Loucy (cell line): ENCODE results near the gene PIGQ.

ENCODE experiments used
- H2AFZ ChIP-seq: fragments of 200-600 bp; sonication (generic); 2 replicates; pipeline ENCODE4 v1.6.0; 2016; ENCODE audit warnings: antibody characterized with exemption, mild to moderate bottlenecking, low read length, moderate library complexity
- H3F3A ChIP-seq: fragments of 200-600 bp; 2 replicates; pipeline ENCODE4 v1.6.0; 2016; ENCODE audit warnings: antibody characterized with exemption, low read depth, mild to moderate bottlenecking
- H3K27me3 ChIP-seq: fragments of 200-600 bp; sonication (generic); 2 replicates; pipeline ENCODE4 v1.6.1; 2014; ENCODE audit warnings: low read length, mild to moderate bottlenecking; ENCODE audit not compliant: insufficient read depth, poor library complexity, severe bottlenecking
- H3K36me3 ChIP-seq: fragments of 200-600 bp; sonication (generic); 2 replicates; pipeline ENCODE4 v1.6.1; 2016; ENCODE audit warnings: low read length; ENCODE audit not compliant: insufficient read depth
- H3K4me1 ChIP-seq: fragments of 200-600 bp; sonication (generic); 2 replicates; pipeline ENCODE4 v1.5.1; 2014; ENCODE audit warnings: low read length, mild to moderate bottlenecking; ENCODE audit not compliant: insufficient read depth, poor library complexity, severe bottlenecking
- H3K4me2 ChIP-seq: fragments of 200-600 bp; sonication (generic); 2 replicates; pipeline ENCODE4 v1.6.0; 2014; ENCODE audit warnings: antibody characterized with exemption, low read length, low read depth, mild to moderate bottlenecking; ENCODE audit not compliant: poor library complexity, severe bottlenecking
- H3K4me3 ChIP-seq: fragments of 200-600 bp; sonication (generic); 2 replicates; pipeline ENCODE4 v1.5.1; 2014; ENCODE audit warnings: low read length, mild to moderate bottlenecking, mixed read lengths; ENCODE audit not compliant: poor library complexity, severe bottlenecking
- H3K79me2 ChIP-seq: fragments of 200-600 bp; sonication (generic); 2 replicates; pipeline ENCODE4 v1.6.1; 2014; ENCODE audit warnings: low read length; ENCODE audit not compliant: insufficient read depth
- H3K9ac ChIP-seq: fragments of 200-600 bp; sonication (generic); 2 replicates; pipeline ENCODE4 v1.6.0; 2014; ENCODE audit warnings: mild to moderate bottlenecking, low read depth, low read length, moderate library complexity; ENCODE audit not compliant: poor library complexity, severe bottlenecking
- H3K9me2 ChIP-seq: fragments of 200-600 bp; sonication (generic); replicated peaks from 2 replicates; pipeline ENCODE4 v1.6.1; 2016; ENCODE audit warnings: low read depth, low read length, mixed read lengths
- H3K9me3 ChIP-seq: fragments of 200-600 bp; sonication (generic); 2 replicates; pipeline ENCODE4 v1.6.1; 2014; ENCODE audit warnings: mild to moderate bottlenecking, antibody characterized with exemption, low read length, low read depth; ENCODE audit not compliant: insufficient read depth
- H4K20me1 ChIP-seq: fragments of 200-600 bp; sonication (generic); 2 replicates; pipeline ENCODE4 v1.6.0; 2014; ENCODE audit warnings: antibody characterized with exemption, low read length, mild to moderate bottlenecking; ENCODE audit not compliant: insufficient read depth, poor library complexity, severe bottlenecking
- CTCF ChIP-seq: fragments of 200-600 bp; sonication (generic); conservative IDR thresholded peaks from 2 replicates; pipeline ENCODE4 v1.5.1; 2014; ENCODE audit warnings: mild to moderate bottlenecking, antibody characterized with exemption, low read length
- EZH2phosphoT487 ChIP-seq: fragments of 200-600 bp; IDR thresholded peaks from 2 replicates; pipeline ENCODE4 v1.6.1; 2018; ENCODE audit warnings: antibody characterized with exemption, mild to moderate bottlenecking, moderate library complexity, borderline replicate concordance

The PIGQ gene

GRCh38 chr16:588639-588888 is 18.8 kb downstream of the PIGQ start:
- Histone ChIP-seq H3K79me2 (peaks cover 41% of the 10 kb centered on the region; the same call in 1 of the 2 replicates), H3F3A (no peaks in the 10 kb centered on the region), H3K4me1 (peaks cover 24% of the 10 kb centered on the region), H3K36me3 (no peaks in the 10 kb centered on the region), H3K9ac (peak overlapping the region; percentile 85), H3K4me3 (peak overlapping the region; percentile 83), H2AFZ (no peak overlapping the region), H4K20me1 (peaks cover 6% of the 10 kb centered on the region), H3K27me3 (no peaks in the 10 kb centered on the region), H3K9me3 (no peaks in the 10 kb centered on the region), H3K9me2 (no peaks in the 10 kb centered on the region), H3K4me2 (peak overlapping the region; percentile 75)
- TF ChIP-seq CTCF (no peak), EZH2phosphoT487 (no peak)

GRCh38 chr16:588889-589657 is 19.3 kb downstream of the PIGQ start:
- Histone ChIP-seq H3F3A (no peaks in the 10 kb centered on the region), H4K20me1 (peaks cover 6% of the 10 kb centered on the region), H3K9me2 (no peaks in the 10 kb centered on the region), H2AFZ (peak overlapping the region; percentile 78), H3K36me3 (no peaks in the 10 kb centered on the region), H3K79me2 (peaks cover 46% of the 10 kb centered on the region; the same call in 1 of the 2 replicates), H3K4me1 (peaks cover 25% of the 10 kb centered on the region), H3K9ac (peak overlapping the region; percentile 85), H3K27me3 (no peaks in the 10 kb centered on the region), H3K4me3 (peak overlapping the region; percentile 83), H3K4me2 (peak overlapping the region; percentile 75), H3K9me3 (no peaks in the 10 kb centered on the region)
- TF ChIP-seq CTCF = no peak

- Histone ChIP-seq H3K4me1 (peaks cover 25% of the 10 kb centered on the region), H3K36me3 (no peaks in the 10 kb centered on the region), H3K9me2 (no peaks in the 10 kb centered on the region), H4K20me1 (peaks cover 6% of the 10 kb centered on the region), H2AFZ (peak within 1 kb of the TSS; percentile 78), H3K9ac (peak within 1 kb of the TSS; percentile 85), H3K27me3 (no peaks in the 10 kb centered on the region), H3K4me2 (peak within 1 kb of the TSS; percentile 85), H3F3A (no peaks in the 10 kb centered on the region), H3K79me2 (peaks cover 53% of the 10 kb centered on the region; the same call in 1 of the 2 replicates), H3K9me3 (no peaks in the 10 kb centered on the region), H3K4me3 (peak within 1 kb of the TSS; percentile 83)
- TF ChIP-seq EZH2phosphoT487 (no peak), CTCF (no peak)
Observed at GRCh38 chr16:589658-590187, 20.0 kb downstream of the PIGQ start, which contains the start of gene RAB40C. Gene RAB40C (plus strand): TSS chr16:590066. CDS start chr16:590292, 226 bp downstream.
